Measurements from ENCODE around the gene TRABD2B.

Gene TRABD2B

DNA sequence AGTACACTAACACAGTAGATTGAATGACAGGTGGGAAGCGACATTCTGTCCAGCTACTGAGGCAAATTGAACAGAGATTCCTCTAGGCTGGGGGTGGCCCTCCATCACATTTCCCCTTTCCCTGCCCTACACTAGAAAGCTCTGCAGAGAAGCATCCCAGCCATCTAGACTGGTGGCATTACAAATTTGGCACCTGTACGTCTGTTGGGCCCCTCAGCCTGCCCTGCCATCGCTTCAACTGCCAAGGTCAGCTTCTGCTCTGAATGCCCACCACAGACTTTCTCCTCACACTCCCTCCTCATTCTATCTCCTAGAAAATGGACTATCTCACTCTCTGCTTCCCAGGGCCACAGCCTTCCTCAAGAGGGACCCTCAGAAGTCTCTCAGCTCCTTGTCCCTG is 16.7 kb downstream of the TRABD2B start:
- Histone ChIP-seq H3K27me3 (ENCODE audit: insufficient read depth, poor library complexity, severe bottlenecking) (no peaks in the 10 kb centered on the region), H3K4me3 (ENCODE audit: severe bottlenecking) (no peak overlapping the region), H3K36me3 (ENCODE audit: low read depth) (no peaks in the 10 kb centered on the region), H3K9me3 (ENCODE audit: severe bottlenecking) (no peaks in the 10 kb centered on the region), H3K4me1 (ENCODE audit: insufficient read depth, poor library complexity, severe bottlenecking) (no peaks in the 10 kb centered on the region), H3K27ac (ENCODE audit: poor library complexity, severe bottlenecking) (no peak overlapping the region)
- TF ChIP-seq, protein P1, sequence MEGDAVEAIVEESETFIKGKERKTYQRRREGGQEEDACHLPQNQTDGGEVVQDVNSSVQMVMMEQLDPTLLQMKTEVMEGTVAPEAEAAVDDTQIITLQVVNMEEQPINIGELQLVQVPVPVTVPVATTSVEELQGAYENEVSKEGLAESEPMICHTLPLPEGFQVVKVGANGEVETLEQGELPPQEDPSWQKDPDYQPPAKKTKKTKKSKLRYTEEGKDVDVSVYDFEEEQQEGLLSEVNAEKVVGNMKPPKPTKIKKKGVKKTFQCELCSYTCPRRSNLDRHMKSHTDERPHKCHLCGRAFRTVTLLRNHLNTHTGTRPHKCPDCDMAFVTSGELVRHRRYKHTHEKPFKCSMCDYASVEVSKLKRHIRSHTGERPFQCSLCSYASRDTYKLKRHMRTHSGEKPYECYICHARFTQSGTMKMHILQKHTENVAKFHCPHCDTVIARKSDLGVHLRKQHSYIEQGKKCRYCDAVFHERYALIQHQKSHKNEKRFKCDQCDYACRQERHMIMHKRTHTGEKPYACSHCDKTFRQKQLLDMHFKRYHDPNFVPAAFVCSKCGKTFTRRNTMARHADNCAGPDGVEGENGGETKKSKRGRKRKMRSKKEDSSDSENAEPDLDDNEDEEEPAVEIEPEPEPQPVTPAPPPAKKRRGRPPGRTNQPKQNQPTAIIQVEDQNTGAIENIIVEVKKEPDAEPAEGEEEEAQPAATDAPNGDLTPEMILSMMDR (IDR thresholded peaks at IDR 0.05; ENCODE audit: poor library complexity, severe bottlenecking), result no peak
- no peak for ATAC-seq (ENCODE audit: low read depth)
- DNase-seq (ENCODE audit: low spot score), result no peak

DNA sequence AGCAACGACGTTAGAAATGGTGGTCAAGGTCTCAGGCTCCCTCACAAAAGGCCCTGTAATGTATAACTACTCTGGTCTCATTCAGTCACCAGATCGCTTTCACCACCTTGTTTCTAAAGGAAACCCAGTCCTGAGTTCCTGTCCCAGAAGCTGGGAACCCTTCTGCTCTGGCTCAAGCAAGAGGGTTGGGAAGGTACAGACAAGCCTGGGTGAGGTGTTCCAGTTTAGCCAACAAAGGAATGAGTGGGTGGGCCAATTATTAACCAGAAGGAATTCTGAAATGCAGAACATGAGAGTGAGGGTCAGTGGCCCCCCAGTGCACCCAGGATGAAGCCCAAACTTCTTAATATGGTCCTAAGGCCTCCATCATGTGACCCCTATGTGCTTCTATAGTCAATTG is 17.5 kb downstream of the TRABD2B start:
- no peak overlapping the region for H3K27ac ChIP-seq (ENCODE audit: poor library complexity, severe bottlenecking)
- no peaks in the 10 kb centered on the region for H3K4me1 ChIP-seq (ENCODE audit: insufficient read depth, poor library complexity, severe bottlenecking)
- H3K4me3 ChIP-seq (ENCODE audit: severe bottlenecking), result no peak overlapping the region
- no peaks in the 10 kb centered on the region for H3K27me3 ChIP-seq (ENCODE audit: insufficient read depth, poor library complexity, severe bottlenecking)
- DNase-seq (ENCODE audit: low spot score) (no peak), ATAC-seq (ENCODE audit: low read depth) (no peak)
- no peaks in the 10 kb centered on the region for H3K9me3 ChIP-seq (ENCODE audit: severe bottlenecking)
- H3K36me3 ChIP-seq (ENCODE audit: low read depth), result no peaks in the 10 kb centered on the region
- TF ChIP-seq, protein P1 (IDR thresholded peaks at IDR 0.05; ENCODE audit: poor library complexity, severe bottlenecking), result no peak

DNA sequence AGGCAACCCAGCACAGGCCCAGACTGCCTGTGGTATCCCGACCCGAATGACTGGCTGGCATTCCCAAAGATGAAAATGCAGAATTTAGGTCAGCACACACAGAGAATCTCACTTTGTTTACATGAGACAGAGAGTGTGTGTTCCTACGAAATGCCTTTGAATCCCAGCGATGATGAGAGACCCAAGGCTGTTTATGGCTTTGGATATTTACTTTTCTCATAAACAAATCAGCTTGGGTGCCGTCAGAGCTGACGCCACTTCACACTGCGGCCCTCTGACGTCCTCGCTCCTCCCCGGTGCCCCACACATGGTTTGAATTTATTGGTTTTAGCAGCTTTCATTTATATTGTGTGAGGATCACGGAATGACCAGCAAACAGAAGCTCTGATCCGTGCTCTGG is 18.7 kb downstream of the TRABD2B start:
- Histone ChIP-seq H3K36me3 (ENCODE audit: low read depth) (no peaks in the 10 kb centered on the region), H3K27me3 (ENCODE audit: insufficient read depth, poor library complexity, severe bottlenecking) (no peaks in the 10 kb centered on the region), H3K9me3 (ENCODE audit: severe bottlenecking) (no peaks in the 10 kb centered on the region), H3K4me1 (ENCODE audit: insufficient read depth, poor library complexity, severe bottlenecking) (no peaks in the 10 kb centered on the region), H3K27ac (ENCODE audit: poor library complexity, severe bottlenecking) (no peak overlapping the region), H3K4me3 (ENCODE audit: severe bottlenecking) (no peak overlapping the region)
- no peak for DNase-seq (ENCODE audit: low spot score)
- TF ChIP-seq, protein P1 (IDR thresholded peaks at IDR 0.05; ENCODE audit: poor library complexity, severe bottlenecking), result no peak
- ATAC-seq (ENCODE audit: low read depth), result no peak

DNA sequence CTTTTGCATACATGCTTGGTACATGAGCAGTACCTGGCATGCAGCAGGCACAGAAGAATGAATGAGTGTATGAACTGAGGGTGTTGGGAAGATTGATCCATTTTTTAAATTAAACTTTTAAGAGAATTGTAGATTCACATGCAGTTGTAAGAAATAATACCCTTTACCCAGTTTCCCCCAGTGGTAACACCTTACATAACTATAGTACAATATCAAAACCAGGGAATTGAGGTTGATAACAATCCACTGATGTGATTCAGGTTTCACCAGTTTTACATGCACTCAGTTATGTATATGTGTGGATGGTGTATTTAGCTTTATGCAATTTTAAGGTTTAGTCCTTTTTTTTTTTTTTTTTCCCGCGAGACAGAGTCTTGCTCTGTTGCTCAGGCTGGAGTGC is 20.5 kb downstream of the TRABD2B start:
- H3K27ac ChIP-seq (ENCODE audit: poor library complexity, severe bottlenecking), result no peak overlapping the region
- H3K9me3 ChIP-seq (ENCODE audit: severe bottlenecking), result no peaks in the 10 kb centered on the region
- no peak overlapping the region for H3K4me3 ChIP-seq (ENCODE audit: severe bottlenecking)
- H3K36me3 ChIP-seq (ENCODE audit: low read depth), result no peaks in the 10 kb centered on the region
- no peaks in the 10 kb centered on the region for H3K27me3 ChIP-seq (ENCODE audit: insufficient read depth, poor library complexity, severe bottlenecking)
- DNase-seq (ENCODE audit: low spot score) (no peak), ATAC-seq (ENCODE audit: low read depth) (no peak)
- TF ChIP-seq, protein P1 (IDR thresholded peaks at IDR 0.05; ENCODE audit: poor library complexity, severe bottlenecking), result no peak
- H3K4me1 ChIP-seq (ENCODE audit: insufficient read depth, poor library complexity, severe bottlenecking), result no peaks in the 10 kb centered on the region

DNA sequence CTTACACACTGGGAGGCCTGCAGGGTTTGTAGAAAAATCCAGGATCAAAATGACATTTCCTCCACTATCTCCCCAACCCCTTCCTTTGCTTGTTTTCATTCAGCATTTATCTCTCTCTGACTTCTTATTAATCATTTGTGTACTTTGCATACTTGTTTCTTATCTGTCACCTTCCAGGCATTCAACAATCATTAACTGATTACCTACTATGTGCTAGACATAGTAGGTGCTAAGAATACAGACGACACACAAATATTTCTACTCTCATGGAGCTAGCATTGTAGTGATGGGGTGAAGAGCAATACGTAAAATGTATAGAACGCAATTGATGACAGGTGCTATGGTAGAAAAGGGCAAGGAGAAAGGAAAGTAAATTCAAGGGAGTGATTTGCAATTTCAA is 20.9 kb downstream of the TRABD2B start:
- Histone ChIP-seq H3K9me3 (ENCODE audit: severe bottlenecking) (no peaks in the 10 kb centered on the region), H3K4me1 (ENCODE audit: insufficient read depth, poor library complexity, severe bottlenecking) (no peaks in the 10 kb centered on the region), H3K27ac (ENCODE audit: poor library complexity, severe bottlenecking) (no peak overlapping the region), H3K27me3 (ENCODE audit: insufficient read depth, poor library complexity, severe bottlenecking) (no peaks in the 10 kb centered on the region), H3K4me3 (ENCODE audit: severe bottlenecking) (no peak overlapping the region), H3K36me3 (ENCODE audit: low read depth) (no peaks in the 10 kb centered on the region)
- ATAC-seq (ENCODE audit: low read depth) (no peak), DNase-seq (ENCODE audit: low spot score) (no peak)
- TF ChIP-seq, protein P1 (IDR thresholded peaks at IDR 0.05; ENCODE audit: poor library complexity, severe bottlenecking), result no peak

Data from RWPE2 (cell line).